Right atrium auricular region (tissue), 2 donors: ENCODE data around the gene TAF4. TPM values are rescaled to one million over a fixed set of nuclear protein-coding genes. Genes with fewer than 3 reads are reported as not detected.

Experiments
- DNase-seq: peaks from one replicate; pipeline ENCODE4 v3.0.0-alpha.2; 2019; ENCODE audit warnings: low spot score
- H3K27ac ChIP-seq, 2 donors: fragments of 200-600 bp; sonication (generic); 1 replicate in 1 of 2; 2 replicates in 1 of 2; pipeline ENCODE4 v1.5.1; 2016 to 2019
- H3K27me3 ChIP-seq, 2 donors: fragments of 200-600 bp; sonication (generic); one replicate each; pipeline versions ENCODE4 v1.5.1 to v1.6.0; 2017 to 2019
- H3K36me3 ChIP-seq: fragments of 200-600 bp; sonication (generic); one replicate; pipeline ENCODE4 v1.5.1; 2016
- H3K4me1 ChIP-seq, 2 donors: fragments of 200-600 bp; sonication (generic); one replicate each; pipeline versions ENCODE4 v1.5.1 to v1.6.0; 2017 to 2019
- H3K4me3 ChIP-seq, 2 donors: fragments of 200-600 bp; sonication (generic); 1 replicate in 1 of 2; 2 replicates in 1 of 2; pipeline ENCODE4 v1.5.1; 2017 to 2019; ENCODE audit warnings: mild to moderate bottlenecking in 1 of 2, moderate library complexity in 1 of 2
- H3K9me3 ChIP-seq, 2 donors: fragments of 200-600 bp; sonication (generic); one replicate each; pipeline ENCODE4 v1.5.1; 2019
- total RNA-seq, 2 donors: library from RNA; depleted of rRNA; stranded (reverse); fragments of >200 nt; gene quantifications; one replicate each; pipeline ENCODE4 v1.1.0, GENCODE V29; 2016
- TF ChIP-seq, protein P1 (sequence below), 2 donors: fragments of 200-600 bp; sonication (generic); IDR thresholded peaks; one replicate each; pipeline ENCODE4 v1.5.1; 2019; ENCODE audit warnings: antibody characterized with exemption in 2 of 2

TAF4 gene
- total RNA-seq, 2 donors from 2014 or later, result 8.3 to 18.0 TPM

DNA sequence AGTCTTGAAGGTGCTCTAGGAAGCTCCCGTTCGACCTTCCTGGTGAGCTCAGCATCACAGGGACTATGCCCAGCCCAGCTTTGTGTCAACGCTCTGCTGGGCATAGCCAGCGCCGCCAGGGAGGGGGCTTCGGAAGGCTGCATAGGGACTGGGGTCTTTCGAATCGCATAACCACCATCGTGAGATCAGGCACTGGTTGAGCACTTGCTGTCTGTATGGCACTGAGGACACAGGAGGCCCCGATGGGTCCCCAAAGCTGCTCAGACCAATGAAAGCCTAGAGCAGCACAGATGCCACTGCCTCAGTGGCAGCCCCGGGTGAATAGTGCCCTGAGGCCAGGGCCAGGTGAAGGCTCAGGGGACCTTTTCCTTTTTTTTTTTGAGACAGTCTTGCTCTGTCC is 96.7 kb downstream of the TAF4 start:
- DNase-seq, result no peak
- Histone ChIP-seq H3K9me3 (no peaks in the 10 kb centered on the region), H3K4me3 (no peak overlapping the region), H3K27me3 (peaks cover 3 to 14% of the 10 kb centered on the region in 2 donors), H3K4me1 (no peaks in the 10 kb centered on the region), H3K27ac (no peak overlapping the region), H3K36me3 (peaks cover 10% of the 10 kb centered on the region)
- TF ChIP-seq, protein P1, sequence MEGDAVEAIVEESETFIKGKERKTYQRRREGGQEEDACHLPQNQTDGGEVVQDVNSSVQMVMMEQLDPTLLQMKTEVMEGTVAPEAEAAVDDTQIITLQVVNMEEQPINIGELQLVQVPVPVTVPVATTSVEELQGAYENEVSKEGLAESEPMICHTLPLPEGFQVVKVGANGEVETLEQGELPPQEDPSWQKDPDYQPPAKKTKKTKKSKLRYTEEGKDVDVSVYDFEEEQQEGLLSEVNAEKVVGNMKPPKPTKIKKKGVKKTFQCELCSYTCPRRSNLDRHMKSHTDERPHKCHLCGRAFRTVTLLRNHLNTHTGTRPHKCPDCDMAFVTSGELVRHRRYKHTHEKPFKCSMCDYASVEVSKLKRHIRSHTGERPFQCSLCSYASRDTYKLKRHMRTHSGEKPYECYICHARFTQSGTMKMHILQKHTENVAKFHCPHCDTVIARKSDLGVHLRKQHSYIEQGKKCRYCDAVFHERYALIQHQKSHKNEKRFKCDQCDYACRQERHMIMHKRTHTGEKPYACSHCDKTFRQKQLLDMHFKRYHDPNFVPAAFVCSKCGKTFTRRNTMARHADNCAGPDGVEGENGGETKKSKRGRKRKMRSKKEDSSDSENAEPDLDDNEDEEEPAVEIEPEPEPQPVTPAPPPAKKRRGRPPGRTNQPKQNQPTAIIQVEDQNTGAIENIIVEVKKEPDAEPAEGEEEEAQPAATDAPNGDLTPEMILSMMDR (IDR thresholded peaks at IDR 0.05), result no peak

DNA sequence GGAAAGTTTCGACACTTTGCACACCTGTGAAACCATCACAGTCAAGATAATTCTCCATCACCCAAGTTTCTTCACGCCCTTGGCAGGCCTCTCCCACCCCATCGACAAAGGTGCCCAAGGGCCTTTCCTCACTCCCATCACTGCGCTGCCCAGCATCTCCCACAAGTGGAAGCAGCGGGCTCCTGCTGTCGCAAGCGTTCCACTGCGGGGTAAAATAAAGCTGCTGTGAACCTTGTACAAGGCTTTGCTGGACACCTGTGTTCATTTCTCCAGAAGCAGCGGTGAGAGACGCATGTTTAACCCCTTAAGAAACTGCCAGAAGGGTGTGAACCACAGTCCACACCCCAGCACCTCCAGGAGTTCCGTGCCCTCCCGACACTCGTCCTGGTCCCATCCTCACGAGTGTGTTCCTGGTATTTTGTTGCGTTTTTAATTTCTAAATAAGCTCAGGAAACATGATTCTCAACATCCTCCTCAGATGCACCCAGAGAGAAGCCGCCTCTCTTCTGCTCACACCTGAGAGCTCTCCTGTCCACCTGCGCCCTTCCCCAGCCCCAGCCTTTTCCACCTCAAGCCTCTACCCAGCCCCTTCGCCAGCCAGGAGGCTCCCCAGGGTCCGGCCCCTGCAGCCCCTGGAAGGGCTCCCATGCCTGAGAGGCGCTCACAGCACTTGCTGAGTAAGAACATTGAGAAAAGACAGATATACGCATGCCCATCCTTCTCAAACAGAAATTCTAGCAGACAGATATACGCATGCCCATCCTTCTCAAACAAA is 97.5 kb downstream of the TAF4 start:
- no peaks in the 10 kb centered on the region for H3K9me3 ChIP-seq
- TF ChIP-seq, protein P1 (IDR thresholded peaks at IDR 0.05), result no peak
- no peak overlapping the region for H3K4me3 ChIP-seq
- no peaks in the 10 kb centered on the region for H3K4me1 ChIP-seq
- no peak for DNase-seq
- peaks cover 3 to 14% of the 10 kb centered on the region in 2 donors for H3K27me3 ChIP-seq
- H3K36me3 ChIP-seq, result peaks cover 8% of the 10 kb centered on the region
- H3K27ac ChIP-seq, result no peak overlapping the region

DNA sequence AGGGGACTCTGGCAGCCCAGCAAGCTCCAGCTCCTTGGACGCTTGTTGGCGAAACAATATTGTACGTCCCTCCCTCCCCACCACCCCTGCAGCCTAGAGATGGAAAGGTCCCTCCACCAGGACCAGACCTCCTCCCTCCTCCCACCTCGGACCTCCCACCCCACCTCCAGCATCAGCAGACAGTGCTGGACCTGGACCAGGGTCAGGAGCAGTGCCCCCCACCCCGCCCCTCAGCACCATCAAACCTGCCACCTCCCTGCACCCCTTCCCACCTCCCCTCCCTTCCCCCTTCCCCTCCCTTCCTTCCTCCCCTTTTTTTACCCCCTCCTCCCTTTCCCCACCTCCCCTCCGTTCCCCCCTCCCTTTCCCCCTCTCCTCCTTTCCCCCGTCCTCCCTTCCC is 98.4 kb downstream of the TAF4 start:
- H3K9me3 ChIP-seq, result no peaks in the 10 kb centered on the region
- H3K27me3 ChIP-seq, result peaks cover 3 to 14% of the 10 kb centered on the region in 2 donors
- H3K27ac ChIP-seq, result no peak overlapping the region
- no peaks in the 10 kb centered on the region for H3K4me1 ChIP-seq
- no peak for DNase-seq
- H3K4me3 ChIP-seq, result no peak overlapping the region
- TF ChIP-seq, protein P1 (IDR thresholded peaks at IDR 0.05), result no peak
- H3K36me3 ChIP-seq, result peaks cover under 1% of the 10 kb centered on the region

DNA sequence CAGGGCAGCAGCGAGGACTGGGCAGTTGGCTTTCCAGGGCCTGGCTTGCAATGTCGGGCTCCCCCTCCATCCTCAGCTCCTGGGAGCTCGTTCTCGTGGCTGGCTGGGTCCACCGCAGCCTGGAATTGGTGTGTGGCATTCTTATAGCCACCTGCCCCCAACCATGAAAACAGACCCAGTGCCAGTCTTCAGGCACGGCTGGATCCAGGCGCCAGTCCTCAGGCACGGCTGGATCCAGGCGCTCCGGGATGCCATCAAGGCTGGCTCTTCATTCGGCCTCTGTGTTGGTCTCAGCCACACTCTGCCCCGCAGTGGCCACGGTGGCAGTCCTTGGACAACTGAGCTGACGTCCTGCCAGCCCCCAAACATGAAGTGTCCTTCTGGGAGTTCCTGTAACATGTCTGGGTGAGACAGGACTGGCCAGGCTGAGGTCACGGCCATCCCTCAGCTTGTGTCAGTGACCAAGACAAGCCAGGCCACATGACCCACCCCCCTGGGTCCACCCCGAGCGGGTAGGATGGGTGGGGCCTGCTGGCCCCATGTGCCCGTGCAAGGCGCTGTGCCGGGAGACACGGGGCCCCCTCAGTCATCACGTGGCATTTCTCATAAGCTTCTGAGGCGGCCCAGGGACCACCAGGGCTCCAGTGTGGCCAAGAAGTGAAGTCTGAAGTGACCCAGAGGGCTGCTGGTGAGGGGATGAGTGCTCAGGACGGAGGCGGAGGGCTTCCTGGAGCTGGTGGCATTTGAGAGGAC is 99.0 kb downstream of the TAF4 start:
- no peak overlapping the region for H3K27ac ChIP-seq
- H3K9me3 ChIP-seq, result no peaks in the 10 kb centered on the region
- peaks cover 3 to 14% of the 10 kb centered on the region in 2 donors for H3K27me3 ChIP-seq
- H3K4me1 ChIP-seq, result no peaks in the 10 kb centered on the region
- DNase-seq, result no peak
- TF ChIP-seq, protein P1 (IDR thresholded peaks at IDR 0.05), result no peak
- H3K36me3 ChIP-seq, result no peaks in the 10 kb centered on the region
- H3K4me3 ChIP-seq, result no peak overlapping the region

DNA sequence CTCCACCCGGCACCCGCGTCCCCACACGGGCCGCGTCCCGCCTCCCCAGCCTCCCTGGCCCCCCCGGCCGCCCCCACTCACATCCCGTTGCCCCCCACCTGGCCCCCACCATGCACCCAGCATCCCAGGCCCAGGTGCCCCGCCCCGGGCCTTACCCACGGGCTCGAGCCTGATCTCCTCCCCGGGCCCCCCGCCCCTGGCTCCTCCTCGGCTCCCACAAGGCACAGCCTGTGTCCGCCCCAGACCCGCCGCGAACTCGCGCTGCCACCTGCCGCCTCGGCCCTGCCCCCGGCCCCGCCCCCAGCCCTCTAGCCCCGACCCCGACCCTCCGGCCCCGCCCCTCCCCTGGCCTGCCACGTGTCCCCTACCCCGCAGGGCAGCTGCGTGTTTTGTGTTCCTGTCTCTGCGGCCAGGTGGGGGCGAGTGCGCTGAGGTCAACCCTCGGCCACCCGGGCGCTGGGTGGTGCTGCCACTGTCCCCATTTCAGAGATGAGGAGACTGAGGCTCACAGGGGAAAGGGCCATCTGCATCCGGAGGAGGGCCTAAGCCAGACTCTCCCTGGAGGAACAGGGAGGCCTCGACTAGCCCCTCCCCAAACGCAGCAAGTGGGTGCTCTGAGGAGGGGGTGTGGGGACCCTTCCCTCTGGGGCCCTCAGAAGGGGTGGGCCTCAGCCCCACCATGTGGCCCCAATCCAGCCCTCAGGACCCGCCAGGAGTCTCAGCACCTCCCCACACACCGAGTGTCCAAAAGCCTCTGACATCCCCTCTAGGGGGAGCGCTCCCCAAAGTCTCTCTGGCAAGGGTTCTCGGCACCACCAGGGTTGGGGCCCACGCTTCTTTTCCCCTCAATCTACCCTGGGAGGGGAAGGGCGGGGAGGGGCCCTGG is 99.8 kb downstream of the TAF4 start:
- Histone ChIP-seq H3K9me3 (no peaks in the 10 kb centered on the region), H3K4me3 (no peak overlapping the region), H3K27ac (no peak overlapping the region), H3K36me3 (no peaks in the 10 kb centered on the region), H3K4me1 (no peaks in the 10 kb centered on the region), H3K27me3 (peaks cover 3 to 14% of the 10 kb centered on the region in 2 donors)
- TF ChIP-seq, protein P1 (IDR thresholded peaks at IDR 0.05), result no peak
- DNase-seq, result no peak
